Stimulated activated CD4-positive, alpha-beta T cell treated with anti-CD3 and anti-CD28 coated beads, TNF-alpha, amount 100 ng/mL, for 48 hours (primary cell): Measurements from ENCODE around the gene MIDN.

Experiments used
- DNase-seq, 3 donors: peaks; one replicate each; pipeline ENCODE4 v3.0.0-alpha.2; 2020; ENCODE audit warnings: low read depth in 3 of 3

The MIDN gene

DNA sequence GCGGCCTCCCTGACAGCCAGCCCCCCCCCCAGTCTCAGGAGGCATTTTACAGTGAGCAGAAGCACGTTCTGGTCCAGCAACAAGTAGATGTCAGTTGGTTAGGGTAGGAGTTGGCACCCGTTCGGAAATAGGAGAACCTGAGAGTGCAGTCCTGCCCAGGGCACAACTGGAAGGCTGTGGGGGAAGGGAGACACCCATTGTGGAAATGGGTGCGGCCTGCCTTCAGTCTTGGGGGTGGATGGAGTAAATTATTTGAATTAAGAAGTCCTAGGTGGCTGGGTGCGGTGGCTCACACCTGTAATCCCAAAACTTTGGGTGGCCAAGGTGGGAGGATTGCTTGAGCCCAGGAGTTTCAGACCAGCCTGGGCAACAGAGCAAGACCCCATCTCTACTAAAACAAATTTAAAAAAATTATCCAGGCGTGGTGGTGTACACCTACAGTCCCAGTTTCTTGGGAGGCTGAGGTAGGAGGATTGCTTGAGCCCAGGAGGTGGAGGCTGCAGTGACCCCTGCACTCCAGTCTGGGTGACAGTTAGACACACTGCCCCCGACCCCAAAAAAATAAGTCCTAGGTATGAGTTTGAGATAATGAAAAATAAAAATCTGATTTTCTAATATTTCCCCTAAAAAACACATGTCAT is 21.9 kb downstream of the MIDN start:
- no peak for DNase-seq

DNA sequence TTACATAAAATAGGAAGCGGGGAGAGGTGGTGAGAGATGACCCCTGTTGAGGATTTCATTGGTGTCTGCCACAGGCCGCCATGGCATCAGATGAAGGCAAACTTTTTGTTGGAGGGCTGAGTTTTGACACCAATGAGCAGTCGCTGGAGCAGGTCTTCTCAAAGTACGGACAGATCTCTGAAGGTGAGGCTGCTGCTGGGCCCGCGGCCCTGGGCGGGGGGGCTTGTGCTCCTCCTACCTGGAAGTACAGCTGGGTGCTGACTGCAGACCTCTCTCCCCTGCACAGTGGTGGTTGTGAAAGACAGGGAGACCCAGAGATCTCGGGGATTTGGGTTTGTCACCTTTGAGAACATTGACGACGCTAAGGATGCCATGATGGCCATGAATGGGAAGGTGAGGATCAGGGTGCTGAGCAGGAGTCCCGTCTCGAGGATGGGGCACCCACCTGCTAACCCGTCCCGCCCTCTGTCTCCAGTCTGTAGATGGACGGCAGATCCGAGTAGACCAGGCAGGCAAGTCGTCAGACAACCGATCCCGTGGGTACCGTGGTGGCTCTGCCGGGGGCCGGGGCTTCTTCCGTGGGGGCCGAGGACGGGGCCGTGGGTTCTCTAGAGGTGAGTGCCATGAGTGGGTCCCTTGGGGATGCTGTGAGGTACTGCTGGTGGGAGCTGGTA is 22.6 kb downstream of the MIDN start:
- DNase-seq: no peak

DNA sequence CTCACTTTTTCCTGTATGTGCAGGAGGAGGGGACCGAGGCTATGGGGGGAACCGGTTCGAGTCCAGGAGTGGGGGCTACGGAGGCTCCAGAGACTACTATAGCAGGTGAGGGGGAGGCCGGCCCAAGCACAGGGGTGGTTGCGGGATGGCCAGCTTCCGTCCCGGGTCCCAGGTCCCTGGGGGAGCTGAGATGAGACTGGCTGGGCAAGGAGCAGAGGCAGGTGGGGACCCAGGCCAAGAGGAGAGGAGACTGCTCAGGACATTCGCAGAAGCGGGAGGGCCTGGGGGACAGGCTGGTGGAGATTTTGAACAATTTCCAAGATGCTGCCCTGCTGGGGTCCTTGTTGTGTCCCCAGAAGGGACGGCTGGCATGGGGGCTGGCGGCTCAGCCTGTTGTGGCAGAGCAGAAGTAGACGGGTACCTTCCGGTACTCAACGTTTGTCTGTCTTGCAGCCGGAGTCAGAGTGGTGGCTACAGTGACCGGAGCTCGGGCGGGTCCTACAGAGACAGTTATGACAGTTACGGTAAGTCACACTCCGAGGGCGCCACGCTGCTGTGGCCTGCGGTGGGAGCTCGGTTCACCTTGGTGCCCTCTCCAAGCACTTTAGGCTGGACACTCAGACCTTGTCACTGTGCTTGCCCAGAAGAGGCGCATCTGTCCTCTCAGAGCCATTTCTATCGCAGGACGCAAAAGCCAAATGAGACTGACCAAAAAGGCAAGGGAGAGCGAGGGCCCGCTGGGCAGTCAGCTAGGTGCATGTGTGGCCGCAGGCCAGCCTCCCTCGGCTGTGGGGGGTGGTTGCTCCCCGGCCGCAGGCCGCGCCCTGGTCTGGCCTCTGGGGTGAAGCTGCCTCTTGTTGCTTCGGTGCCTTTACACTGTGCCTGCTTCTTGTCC is 23.4 kb downstream of the MIDN start:
- no peak for DNase-seq

DNA sequence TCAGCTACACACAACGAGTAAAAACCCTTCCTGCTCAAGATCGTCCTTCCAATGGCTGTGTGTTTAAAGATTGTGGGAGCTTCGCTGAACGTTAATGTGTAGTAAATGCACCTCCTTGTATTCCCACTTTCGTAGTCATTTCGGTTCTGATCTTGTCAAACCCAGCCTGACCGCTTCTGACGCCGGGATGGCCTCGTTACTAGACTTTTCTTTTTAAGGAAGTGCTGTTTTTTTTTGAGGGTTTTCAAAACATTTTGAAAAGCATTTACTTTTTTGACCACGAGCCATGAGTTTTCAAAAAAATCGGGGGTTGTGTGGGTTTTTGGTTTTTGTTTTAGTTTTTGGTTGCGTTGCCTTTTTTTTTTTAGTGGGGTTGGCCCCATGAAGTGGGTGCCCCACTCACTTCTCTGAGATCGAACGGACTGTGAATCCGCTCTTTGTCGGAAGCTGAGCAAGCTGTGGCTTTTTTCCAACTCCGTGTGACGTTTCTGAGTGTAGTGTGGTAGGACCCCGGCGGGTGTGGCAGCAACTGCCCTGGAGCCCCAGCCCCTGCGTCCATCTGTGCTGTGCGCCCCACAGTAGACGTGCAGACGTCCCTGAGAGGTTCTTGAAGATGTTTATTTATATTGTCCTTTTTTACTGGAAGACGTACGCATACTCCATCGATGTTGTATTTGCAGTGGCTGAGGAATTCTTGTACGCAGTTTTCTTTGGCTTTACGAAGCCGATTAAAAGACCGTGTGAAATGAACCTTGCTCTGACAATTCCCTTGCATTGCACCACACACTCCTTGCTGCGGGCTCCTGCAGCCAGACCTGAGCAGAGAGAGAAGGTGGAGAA is 24.3 kb downstream of the MIDN start:
- no peak for DNase-seq

DNA sequence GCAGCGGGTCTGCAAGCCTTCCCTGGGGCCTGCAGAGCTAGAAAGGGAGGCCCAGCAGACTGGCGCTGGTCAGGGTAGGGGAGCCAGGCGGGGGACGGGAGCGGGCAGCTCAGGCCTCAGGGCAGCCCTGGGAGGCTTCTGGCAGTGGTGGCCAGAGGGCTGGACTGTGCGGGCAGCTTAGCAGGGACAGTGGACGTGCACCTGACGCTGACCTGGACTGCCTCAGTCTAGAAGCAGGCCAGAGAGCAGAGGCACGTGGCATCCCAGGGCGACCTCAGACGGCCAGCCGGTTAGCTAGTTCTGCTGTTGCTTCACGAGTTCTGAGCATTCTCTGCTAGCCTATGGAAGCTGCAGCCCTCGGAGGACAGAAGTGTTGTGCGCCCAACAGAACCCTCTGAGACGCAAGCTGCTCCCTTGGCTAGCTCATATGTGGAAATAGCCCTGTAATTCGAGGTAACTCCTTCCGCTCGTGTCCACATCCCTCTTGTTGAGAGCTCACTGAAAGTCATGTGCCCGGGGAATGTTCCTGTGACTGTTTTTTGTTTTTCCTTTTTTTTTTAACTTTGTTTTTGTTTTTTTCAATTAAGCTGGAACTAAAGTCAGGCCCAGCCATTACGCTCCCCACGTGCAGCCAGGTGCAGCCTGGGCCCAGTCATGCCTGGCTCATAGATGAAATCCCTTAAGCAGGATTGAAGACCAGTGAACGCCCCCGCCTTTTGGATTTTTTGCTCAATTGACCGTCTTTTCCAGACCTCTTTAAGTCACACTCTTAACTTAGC is 25.1 kb downstream of the MIDN start:
- DNase-seq: no peak

DNA sequence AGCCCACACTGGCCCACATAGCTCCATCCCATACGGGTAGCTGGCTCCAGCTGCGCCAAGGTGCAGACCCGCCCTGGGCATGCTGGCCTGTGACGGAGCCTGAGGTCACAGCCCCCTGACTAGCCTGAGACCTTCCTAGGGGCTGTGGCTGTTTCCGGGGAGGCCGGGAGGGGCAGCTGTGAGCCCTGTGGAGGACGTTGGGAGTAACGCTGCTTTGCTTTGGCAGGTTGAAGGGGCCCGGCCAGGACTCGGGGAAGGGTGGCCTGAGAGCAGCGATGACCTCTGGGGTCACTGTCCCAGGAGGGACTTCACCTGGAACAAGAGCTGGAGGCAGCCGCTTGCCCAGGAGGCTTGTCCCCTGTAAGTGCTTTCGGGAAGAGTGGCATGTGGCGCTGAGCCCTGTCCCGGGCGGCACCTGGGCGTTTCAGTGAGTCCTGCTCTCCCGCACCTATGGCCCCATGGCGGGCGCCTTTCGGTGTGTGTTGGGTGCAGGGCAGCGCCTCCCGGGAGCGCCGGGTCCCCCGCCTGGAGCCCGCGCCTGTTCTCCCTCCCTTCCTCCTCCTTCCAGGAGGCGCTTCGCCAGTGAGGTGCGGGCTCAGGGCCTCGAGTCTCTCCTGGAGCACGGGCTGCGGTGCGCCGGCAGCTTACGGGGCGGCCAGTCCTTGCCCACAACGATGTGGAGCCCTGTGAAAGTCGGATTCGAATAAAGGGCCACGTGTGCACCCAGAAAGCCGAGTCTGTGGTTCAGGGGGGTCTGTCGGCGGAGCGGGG is 25.9 kb downstream of the MIDN start:
- no peak for DNase-seq

DNA sequence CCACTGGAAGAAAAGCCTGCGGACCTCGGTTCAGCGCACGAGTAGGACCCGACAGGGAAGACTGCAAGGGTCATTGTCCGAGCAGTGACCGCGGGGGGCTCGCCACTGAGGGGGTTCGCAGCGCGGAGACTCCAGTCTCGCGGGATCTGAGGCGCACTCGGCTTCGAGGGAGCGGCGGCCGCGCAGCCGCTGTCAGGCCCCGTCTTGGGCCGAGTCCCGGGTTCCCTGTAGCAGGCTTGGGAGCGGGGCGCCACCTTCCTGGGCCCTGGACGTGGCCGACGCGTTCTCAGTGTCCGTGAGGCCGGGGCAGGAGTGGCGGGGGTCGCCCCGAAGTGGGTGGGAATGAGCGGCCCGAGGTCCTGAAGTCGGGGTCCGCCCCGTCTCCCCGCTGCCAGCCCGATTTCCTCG is 26.5 kb downstream of the MIDN start:
- DNase-seq: no peak

DNA sequence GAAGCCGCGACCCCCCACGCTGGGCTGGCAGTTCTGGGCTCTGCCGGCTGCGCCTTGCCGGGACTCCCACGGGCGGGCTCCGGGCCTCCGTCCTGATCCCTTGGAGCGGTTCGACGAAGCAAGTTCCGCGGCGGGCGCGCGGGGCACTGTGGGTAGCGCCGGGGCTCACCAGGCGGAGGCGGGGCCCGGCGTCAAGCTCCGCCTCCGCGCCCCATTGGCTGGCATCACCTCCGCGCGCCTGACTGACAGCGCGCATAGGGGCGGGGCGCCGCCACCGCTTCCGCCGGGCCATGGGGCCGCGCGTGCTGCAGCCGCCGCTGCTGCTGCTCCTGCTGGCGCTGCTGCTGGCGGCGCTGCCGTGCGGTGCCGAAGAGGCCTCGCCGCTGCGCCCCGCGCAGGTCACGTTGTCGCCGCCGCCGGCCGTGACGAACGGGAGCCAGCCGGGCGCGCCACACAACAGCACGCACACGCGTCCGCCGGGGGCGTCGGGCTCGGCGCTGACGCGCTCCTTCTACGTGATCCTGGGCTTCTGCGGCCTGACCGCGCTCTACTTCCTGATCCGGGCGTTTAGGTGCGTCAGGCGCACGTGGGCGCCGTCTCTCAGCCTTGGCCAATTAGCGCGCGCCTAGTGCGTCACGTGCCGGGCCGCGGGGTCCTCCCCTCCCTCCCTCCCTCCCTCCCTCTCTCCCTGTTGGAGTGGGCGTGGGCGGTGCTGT is 27.0 kb downstream of the MIDN start, which contains the start of gene FAM174C:
TSS of gene FAM174C (plus strand) at position 271 of the 716 bp plus-strand sequence. CDS start at position 291, 20 bp downstream.
- DNase-seq: peak; percentile 91 to 95 (median 94)

DNA sequence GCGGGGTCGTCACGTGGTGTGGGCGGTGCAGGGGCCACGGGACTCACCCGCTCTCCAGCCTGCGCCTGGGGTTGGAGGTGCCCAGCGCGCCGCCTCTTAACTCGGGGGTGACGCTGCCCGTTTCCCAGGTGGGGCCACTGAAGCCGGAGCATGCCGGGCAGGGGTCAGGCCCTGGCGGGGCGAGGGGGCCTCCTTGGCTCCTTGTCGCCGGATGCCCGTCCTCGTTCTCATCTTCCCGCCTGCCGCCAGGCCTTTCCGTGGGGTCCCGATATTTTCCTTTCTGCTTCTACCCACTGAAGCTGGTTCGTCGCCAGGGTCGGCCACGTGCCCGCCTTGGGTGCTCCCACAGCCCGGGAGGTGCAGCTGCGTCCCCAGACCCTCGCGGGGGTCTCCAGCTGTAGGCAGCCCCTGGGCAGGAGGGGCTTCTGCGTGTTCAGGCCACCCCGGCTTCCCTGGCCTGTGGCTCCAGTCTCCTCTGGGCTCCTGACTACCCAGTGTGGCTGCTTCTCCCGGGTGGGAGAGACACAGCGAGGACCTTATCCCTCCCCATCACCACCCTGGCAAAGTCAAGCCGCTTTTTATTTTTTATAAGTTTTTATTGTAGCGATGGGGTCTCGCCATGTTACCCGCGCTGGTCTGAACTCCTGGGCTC is 27.7 kb downstream of the MIDN start:
- DNase-seq: no peak

DNA sequence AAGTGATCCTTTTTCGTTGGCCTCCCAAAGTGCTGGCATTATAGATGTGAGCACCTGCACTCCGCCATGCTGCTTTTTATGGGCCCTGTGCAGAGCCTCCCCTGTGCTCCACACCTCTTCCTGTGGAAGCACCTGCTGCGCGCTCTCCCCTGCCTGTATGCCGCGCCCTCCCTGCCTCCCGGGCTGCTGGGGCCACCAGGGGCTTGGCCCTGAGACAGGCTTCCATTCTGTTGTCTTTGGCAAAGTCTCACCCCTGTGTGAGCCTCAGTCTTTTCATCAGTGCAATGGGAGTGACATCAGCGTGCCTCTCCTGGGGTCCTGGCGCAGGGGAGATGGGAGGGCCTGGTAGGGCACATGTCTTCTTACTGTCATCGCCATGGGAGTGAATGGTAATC is 28.2 kb downstream of the MIDN start:
- DNase-seq: peak in 1 of 3 donors; percentile 33

DNA sequence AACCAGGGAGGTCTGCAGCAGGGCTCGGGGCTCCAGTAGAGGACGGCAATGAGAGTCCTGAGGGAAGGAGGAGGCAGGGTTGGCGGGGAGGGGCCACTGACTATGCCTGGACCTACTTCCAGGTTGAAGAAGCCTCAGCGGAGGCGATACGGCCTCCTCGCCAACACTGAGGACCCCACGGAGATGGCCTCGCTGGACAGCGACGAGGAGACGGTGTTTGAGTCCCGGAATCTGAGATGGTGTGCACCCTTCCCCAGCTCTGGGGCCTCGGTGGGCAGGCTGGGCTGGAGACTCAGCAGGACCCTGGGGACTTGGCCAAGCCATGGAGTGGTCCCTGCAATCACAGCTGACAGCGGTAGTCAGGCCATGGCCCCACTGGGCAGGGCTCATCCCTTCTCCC is 28.7 kb downstream of the MIDN start:
- DNase-seq: no peak

DNA sequence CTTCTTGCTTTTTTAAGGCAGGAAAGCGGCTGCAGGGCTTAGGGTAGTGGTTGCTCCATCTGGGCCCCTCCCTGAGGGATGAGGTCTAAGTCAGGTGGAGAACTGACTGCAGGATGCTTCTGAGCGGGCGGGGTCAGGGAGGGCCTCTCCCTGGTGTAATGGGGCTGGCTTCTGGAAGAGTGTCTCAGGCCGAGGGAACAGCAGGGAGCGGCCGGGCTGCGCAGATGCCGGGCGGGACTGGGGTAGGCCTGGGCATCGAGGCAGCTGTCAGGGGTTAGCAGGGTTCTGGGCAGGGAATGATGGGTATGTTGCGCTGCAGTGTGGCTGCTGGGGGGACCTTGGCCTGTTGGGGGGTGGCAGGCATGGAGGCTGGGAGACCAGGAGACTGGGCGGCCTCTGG is 29.7 kb downstream of the MIDN start:
- DNase-seq: no peak

DNA sequence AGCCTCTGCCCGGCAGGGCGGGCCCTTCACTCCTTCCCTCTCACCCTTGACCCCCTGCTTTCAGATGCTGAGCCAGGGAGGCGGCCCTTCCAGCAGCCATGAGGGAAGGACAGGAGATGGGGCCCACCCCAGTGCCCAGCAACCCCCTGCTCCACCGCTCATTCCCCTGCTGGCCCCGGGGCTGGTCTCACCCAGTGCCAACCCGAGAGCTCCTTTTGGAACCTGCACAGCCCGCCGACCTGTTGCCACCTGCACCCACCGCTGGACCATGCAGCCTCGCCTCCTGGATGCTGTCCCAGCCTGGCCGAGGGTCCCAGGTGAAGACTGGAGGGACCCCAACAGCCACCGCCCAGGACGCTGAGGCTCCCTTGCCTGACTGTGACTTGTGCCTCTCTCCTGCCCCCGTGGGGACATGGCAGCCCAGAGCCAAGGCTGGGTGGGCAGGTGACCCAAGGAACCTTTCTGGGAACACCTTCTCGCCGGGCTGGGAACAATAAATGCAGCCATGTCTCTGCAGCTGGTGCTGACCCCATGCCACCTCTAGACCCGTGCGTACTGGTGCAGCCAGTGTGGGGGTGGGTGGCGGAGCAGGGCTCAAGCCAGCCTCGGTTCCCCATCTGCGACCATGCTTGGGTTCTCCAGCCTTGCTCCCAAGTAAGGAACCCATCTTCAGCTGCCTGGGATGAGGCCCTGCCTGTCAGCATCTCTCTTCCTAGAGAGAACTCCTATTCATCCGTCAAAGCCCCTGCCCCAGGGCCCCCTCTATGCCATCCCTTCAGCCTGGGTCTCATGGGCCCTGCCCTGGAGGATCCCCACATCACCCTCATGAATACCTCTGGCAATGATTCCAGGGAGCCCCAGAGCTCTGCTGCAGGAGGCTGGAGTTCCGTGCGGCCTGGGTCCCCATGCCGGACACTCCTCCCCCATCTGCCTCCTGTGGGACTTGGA is 30.6 kb downstream of the MIDN start:
- DNase-seq: no peak

DNA sequence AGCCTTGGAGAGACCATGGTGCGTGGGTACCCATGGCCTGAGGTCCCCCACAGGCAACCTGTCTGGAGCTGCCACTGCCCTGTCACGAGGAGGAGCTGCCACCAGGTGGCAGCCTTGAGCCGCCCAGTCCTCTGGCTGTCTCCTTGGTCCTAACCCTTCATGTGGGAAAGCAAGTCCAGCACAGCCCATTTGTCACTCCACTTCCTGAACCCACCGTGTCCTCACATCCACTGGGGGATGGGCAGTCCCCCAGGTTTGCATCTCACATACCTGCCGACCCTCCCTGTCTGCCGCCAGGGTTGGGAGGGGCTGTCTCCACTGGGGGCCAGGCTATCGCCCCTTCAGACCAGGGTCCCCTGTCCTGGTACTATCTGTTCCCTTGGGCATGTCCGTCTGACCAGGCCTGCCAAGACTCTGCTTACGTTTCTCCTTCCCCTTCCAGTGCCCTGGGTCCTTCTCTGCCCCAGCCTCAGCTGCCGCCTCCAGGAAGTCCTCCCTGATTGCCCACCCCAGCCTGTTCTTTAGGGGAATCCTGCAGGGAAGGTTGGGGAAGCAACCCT is 31.5 kb downstream of the MIDN start:
- DNase-seq: peak; percentile 63 to 73 (median 65)

DNA sequence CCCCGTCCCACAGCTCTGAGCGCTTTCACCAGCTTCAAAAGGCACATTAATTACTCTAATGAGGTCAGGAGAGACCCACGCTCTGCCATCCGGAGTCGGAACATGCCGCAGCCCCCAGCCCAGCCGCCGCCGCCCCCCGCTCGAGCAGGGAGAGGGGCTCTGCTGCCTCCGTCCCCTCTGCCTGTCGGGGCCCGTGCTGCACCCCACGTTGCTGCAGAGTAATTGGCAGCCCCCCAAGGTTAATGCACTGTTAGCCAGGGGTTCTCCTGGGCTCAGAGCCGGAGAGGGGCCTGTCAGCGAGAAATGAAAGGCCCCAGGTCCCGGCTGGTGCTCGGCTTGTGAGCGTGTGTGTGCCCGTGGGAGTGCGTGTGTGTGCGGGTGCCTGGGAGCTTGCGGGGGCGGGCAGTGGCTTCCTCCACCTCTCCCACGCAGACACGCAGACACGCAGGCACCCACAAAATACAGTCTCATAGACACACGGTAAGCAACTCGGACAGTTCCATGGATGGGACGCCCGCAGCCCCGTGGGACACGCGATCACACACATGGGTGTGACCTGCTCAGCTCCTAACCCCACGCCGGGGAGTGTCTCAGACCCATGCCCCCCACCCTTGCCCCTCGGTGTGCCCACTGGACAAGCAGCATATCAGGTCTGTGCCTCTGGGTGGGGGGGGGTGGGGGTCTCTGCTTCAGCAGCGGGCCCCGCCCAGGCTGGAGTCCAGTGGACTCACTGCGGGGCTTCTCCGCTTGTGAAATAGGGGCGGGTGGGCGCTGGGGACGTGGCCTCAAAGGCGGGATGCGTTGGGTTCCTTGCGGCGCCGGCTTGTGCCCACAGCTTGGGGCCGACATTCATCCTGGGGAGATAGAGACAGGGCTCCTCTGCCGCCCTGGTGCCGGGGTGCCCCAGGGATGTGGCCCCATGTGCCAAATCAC is 32.5 kb downstream of the MIDN start:
- no peak for DNase-seq

DNA sequence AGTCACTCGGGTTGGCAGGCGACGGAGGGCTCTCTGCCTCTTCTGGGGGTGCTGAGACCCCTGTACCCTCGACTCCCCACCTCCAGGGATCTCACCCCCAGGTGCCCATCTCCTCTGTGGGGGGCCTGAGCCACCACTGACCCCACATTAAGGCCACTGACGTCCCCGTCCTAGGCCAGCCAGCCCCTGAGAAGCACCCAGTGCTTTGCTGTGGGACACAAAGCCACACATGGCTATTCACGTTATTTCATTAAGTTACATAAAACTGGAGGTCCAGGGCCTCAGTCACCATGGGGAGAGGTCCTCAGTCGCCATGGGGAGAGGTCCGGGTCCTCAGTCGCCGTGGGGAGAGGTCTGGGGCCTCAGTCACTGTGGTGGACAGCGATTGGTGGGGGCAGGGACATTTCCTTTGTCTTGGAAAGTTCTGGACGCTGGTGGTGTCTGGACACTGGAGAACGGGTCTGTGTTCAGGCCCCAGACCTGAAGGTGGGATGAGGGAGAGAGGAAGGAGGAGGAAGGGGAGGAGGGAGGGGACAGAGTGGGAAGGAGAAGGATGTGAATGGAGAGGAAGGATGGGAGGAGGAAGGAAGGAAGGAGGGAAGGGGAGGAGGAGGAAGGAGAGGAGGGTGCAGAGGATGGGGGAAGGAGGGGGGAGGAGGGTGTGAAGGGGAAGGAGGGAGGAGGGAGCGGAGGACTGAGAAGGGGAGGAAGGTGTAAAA is 33.3 kb downstream of the MIDN start:
- no peak for DNase-seq
